ENCODE data around the gene ACOT13. TPM values are rescaled to one million over a fixed set of nuclear protein-coding genes. Genes with fewer than 3 reads are reported as not detected.
"Not testable (repeated sequence)": the region's sequence is repeated elsewhere in the genome, so short reads cannot be mapped to it uniquely, and the experiment has no call there.

ACOT13 gene
- total RNA-seq, 2 experiments from 2014 or later = 1.5 TPM

DNA sequence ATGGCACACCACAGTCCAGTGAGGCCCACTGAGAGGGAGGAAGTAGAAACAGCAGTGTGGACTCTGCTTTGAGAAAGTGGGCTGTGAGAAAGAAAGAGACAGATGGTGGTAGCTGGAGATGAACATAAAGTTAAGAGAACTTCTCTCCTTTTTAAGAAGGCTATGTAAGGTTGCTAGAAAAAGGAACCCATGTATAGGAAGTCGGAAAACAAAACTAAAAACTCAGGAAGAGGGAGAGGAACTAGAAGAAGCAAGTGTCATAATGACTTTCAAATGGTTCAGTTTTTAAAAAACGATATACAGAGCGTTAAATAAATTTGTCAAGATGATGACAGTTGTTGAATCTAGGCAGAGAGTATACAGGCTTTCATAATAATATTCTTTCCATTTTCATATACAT, 82.4 kb downstream of the ACOT13 start:
- H3K36me3 Mint-ChIP-seq (ENCODE audit: low read depth) = no peaks in the 10 kb centered on the region
- no peaks in the 10 kb centered on the region for H3K4me1 Mint-ChIP-seq (ENCODE audit: low read depth)
- H3K4me3 ChIP-seq (ENCODE audit: low read length) = no peak overlapping the region
- no peaks in the 10 kb centered on the region for H3K27me3 Mint-ChIP-seq
- H3K27ac ChIP-seq (ENCODE audit: low read depth in 1 of 2, low read length in 2 of 2) = no peak overlapping the region
- no peaks in the 10 kb centered on the region for H3K27me3 ChIP-seq (ENCODE audit: control insufficient read depth in 1 of 2, insufficient read depth in 2 of 2, low read length in 2 of 2)
- H3K9me3 Mint-ChIP-seq = peaks cover 4% of the 10 kb centered on the region
- H3K4me1 ChIP-seq (ENCODE audit: insufficient read depth, low read length) = no peaks in the 10 kb centered on the region
- no peak for DNase-seq
- no peaks in the 10 kb centered on the region for H3K9me3 ChIP-seq (ENCODE audit: control insufficient read depth in 1 of 2, insufficient read depth in 1 of 2, low read length in 2 of 2)
- no peak for ATAC-seq (ENCODE audit: poor library complexity)
- H3K27ac Mint-ChIP-seq = no peak overlapping the region
- ChIA-PET CTCF (no interaction called here), POLR2A (no interaction called here)
- intact Hi-C loops (cut with DNase I, micrococcal nuclease) = no loop called here
- H3K4me3 Mint-ChIP-seq = no peak overlapping the region
- TF ChIP-seq, protein P1, sequence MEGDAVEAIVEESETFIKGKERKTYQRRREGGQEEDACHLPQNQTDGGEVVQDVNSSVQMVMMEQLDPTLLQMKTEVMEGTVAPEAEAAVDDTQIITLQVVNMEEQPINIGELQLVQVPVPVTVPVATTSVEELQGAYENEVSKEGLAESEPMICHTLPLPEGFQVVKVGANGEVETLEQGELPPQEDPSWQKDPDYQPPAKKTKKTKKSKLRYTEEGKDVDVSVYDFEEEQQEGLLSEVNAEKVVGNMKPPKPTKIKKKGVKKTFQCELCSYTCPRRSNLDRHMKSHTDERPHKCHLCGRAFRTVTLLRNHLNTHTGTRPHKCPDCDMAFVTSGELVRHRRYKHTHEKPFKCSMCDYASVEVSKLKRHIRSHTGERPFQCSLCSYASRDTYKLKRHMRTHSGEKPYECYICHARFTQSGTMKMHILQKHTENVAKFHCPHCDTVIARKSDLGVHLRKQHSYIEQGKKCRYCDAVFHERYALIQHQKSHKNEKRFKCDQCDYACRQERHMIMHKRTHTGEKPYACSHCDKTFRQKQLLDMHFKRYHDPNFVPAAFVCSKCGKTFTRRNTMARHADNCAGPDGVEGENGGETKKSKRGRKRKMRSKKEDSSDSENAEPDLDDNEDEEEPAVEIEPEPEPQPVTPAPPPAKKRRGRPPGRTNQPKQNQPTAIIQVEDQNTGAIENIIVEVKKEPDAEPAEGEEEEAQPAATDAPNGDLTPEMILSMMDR (IDR thresholded peaks at IDR 0.05) = no peak
- H3K36me3 ChIP-seq (ENCODE audit: insufficient read depth, low read length) = no peaks in the 10 kb centered on the region

DNA sequence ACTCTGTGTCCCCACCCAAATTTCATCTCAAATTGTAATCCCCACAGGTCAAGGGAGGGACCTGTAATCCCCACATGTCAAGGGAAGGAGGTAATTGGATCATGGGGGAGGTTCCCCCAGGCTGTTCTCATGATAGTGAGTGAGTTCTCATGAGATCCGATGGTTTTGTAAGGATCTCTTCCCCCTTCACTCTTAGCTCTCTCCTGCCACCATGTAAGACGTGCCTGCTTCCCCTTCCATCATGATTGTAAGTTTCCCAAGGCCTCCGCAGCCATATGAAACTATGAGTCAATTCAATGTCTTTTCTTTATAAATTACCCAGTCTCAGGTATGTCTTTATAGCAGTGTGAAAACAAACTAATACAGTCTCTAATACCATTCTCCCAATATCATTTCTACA, 84.0 kb downstream of the ACOT13 start:
- H3K27ac Mint-ChIP-seq; POLR2A ChIA-PET; ATAC-seq (ENCODE audit: poor library complexity); CTCF ChIA-PET; H3K4me1 Mint-ChIP-seq (ENCODE audit: low read depth); H3K36me3 Mint-ChIP-seq (ENCODE audit: low read depth); H3K27me3 Mint-ChIP-seq; H3K9me3 Mint-ChIP-seq; H3K4me3 Mint-ChIP-seq; DNase-seq; H3K27ac ChIP-seq (ENCODE audit: low read depth in 1 of 2, low read length in 2 of 2); intact Hi-C loops (cut with DNase I, micrococcal nuclease); H3K4me3 ChIP-seq (ENCODE audit: low read length); H3K36me3 ChIP-seq (ENCODE audit: insufficient read depth, low read length); H3K27me3 ChIP-seq (ENCODE audit: control insufficient read depth in 1 of 2, insufficient read depth in 2 of 2, low read length in 2 of 2); H3K4me1 ChIP-seq (ENCODE audit: insufficient read depth, low read length); H3K9me3 ChIP-seq (ENCODE audit: control insufficient read depth in 1 of 2, insufficient read depth in 1 of 2, low read length in 2 of 2): not testable (repeated sequence)

DNA sequence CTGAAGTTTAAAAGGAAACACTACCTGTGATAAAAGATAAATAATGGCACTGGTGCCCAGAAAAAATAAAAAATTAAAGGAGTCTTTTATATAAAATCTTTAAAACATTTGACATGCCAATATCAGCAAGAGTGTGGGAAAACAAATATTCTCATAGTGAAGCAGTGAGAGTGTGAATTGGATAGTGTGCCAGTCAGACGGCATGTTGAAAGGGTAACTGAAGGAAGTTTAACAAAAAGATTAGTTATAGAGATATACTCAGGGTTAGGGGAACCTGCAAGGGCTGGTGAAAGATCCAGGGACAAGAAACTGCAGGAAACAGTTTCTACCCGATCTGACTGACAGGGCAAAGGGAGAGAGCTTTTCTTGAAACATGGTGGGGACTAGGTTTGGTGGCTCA, 85.6 kb downstream of the ACOT13 start:
- ChIA-PET POLR2A (no interaction called here), CTCF (interaction anchor here (1.3 kb wide), 1 partner anchor 25 kb away, joined by 3 read pairs; no protein-coding TSS in a partner anchor)
- no peaks in the 10 kb centered on the region for H3K36me3 ChIP-seq (ENCODE audit: insufficient read depth, low read length)
- TF ChIP-seq, protein P1 (IDR thresholded peaks at IDR 0.05) = no peak
- H3K9me3 ChIP-seq (ENCODE audit: control insufficient read depth in 1 of 2, insufficient read depth in 1 of 2, low read length in 2 of 2) = no peaks in the 10 kb centered on the region
- Mint-ChIP-seq H3K36me3 (ENCODE audit: low read depth) (no peaks in the 10 kb centered on the region), H3K9me3 (peaks cover 4% of the 10 kb centered on the region), H3K4me3 (no peak overlapping the region), H3K4me1 (ENCODE audit: low read depth) (no peaks in the 10 kb centered on the region), H3K27me3 (no peaks in the 10 kb centered on the region), H3K27ac (no peak overlapping the region)
- H3K27ac ChIP-seq (ENCODE audit: low read depth in 1 of 2, low read length in 2 of 2) = no peak overlapping the region
- H3K4me1 ChIP-seq (ENCODE audit: insufficient read depth, low read length) = no peaks in the 10 kb centered on the region
- H3K4me3 ChIP-seq (ENCODE audit: low read length) = no peak overlapping the region
- DNase-seq (no peak), ATAC-seq (ENCODE audit: poor library complexity) (no peak)
- H3K27me3 ChIP-seq (ENCODE audit: control insufficient read depth in 1 of 2, insufficient read depth in 2 of 2, low read length in 2 of 2) = no peaks in the 10 kb centered on the region
- intact Hi-C loops (cut with DNase I, micrococcal nuclease) = no loop called here

DNA sequence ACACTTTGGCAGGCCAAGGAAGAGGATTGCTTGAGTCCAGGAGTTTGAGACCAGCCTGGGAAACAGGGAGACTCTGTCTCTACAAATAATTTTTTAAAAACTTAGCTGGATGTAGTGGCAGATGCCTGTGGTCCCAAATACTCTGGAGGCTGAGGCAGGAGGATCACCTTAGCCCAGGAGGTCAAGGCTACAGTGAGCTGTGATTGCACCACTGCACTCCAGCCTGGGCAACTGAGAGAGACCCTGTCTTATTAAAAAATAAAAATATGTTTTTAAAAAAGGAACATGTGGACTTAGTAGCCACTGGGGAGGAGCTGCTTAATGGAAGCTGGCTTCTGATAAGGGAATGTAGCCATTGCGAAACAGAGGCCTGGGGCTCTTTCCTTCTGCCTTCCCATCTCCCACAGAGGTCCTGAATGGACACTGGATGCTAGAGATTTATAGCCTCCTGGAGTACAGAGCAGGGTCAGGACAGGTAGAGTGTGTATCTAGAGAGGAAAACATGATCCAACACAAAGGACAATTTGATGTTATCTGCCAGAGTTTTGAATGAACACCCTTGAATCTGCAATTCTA, 86.1 kb downstream of the ACOT13 start:
- no peaks in the 10 kb centered on the region for H3K4me1 Mint-ChIP-seq (ENCODE audit: low read depth)
- H3K4me3 ChIP-seq (ENCODE audit: low read length) = no peak overlapping the region
- H3K27me3 Mint-ChIP-seq = no peaks in the 10 kb centered on the region
- TF ChIP-seq, protein P1 (IDR thresholded peaks at IDR 0.05) = no peak
- H3K27ac Mint-ChIP-seq = no peak overlapping the region
- intact Hi-C loops (cut with DNase I, micrococcal nuclease) = no loop called here
- POLR2A ChIA-PET = no interaction called here
- H3K4me1 ChIP-seq (ENCODE audit: insufficient read depth, low read length) = no peaks in the 10 kb centered on the region
- H3K27ac ChIP-seq (ENCODE audit: low read depth in 1 of 2, low read length in 2 of 2) = no peak overlapping the region
- CTCF ChIA-PET = interaction anchor here (1.1 to 1.3 kb wide), 2 partner anchors 8 to 25 kb away, joined by 3 read pairs; no protein-coding TSS in a partner anchor
- H3K36me3 Mint-ChIP-seq (ENCODE audit: low read depth) = no peaks in the 10 kb centered on the region
- H3K9me3 Mint-ChIP-seq = peaks cover 4% of the 10 kb centered on the region
- no peak overlapping the region for H3K4me3 Mint-ChIP-seq
- no peaks in the 10 kb centered on the region for H3K9me3 ChIP-seq (ENCODE audit: control insufficient read depth in 1 of 2, insufficient read depth in 1 of 2, low read length in 2 of 2)
- DNase-seq = no peak
- ATAC-seq (ENCODE audit: poor library complexity) = no peak
- no peaks in the 10 kb centered on the region for H3K36me3 ChIP-seq (ENCODE audit: insufficient read depth, low read length)
- H3K27me3 ChIP-seq (ENCODE audit: control insufficient read depth in 1 of 2, insufficient read depth in 2 of 2, low read length in 2 of 2) = no peaks in the 10 kb centered on the region
